ENCODE measurements around the gene CXCL14. TPM values are rescaled to one million over a fixed set of nuclear protein-coding genes. Genes with fewer than 3 reads are reported as not detected.

The CXCL14 gene
- total RNA-seq, 1 experiment from 2014 or later, result not detected

DNA sequence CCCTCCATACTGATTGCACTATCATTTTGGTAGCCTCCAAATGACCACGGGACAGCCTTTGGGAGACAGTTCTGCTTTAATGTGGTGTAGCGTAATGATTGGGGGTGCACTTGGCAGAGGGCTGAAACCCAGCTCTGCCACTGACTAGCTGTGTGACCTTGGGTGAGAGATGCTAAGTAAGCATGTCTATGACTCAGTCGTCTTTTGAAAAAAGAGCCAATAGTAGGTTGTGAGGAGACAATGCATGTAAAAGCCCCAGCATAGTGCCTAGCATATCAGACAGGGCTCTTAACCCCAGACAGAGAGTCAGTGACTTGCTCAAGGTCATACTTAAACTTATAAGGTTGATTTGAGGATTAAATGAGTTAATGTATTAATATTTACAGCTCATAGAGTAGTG lies 18.0 kb upstream of the CXCL14 start:
- DNase-seq (ENCODE audit: low read depth), result no peak

DNA sequence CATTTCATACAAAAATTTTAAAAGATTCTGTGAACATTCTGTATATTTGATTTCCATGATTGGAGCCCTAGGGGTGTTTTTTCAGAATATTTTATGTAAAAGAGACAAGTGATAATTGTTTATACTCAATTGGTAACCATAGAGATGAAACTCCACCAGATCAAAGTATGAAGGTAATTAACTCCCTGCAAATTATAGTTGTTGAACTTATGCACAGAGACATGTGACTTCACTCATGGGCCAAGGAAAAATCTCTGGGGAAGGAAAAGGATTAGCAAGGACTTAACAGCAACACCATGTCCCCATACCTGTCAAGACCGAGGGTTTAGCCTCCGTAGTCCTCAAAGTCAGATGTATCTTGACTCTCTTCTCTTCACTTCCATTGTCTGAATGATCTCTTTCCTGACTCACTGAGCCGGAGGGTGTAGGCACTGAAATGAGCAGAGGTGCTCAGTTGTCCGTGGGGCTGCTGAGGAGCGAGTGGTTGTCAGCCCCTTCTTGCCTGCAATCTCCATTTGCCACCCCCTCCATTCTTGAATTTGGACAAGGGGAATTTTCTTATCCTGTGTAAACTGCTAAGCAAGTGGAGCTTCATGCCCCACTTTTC lies 17.5 kb upstream of the CXCL14 start:
- DNase-seq (ENCODE audit: low read depth), result no peak

DNA sequence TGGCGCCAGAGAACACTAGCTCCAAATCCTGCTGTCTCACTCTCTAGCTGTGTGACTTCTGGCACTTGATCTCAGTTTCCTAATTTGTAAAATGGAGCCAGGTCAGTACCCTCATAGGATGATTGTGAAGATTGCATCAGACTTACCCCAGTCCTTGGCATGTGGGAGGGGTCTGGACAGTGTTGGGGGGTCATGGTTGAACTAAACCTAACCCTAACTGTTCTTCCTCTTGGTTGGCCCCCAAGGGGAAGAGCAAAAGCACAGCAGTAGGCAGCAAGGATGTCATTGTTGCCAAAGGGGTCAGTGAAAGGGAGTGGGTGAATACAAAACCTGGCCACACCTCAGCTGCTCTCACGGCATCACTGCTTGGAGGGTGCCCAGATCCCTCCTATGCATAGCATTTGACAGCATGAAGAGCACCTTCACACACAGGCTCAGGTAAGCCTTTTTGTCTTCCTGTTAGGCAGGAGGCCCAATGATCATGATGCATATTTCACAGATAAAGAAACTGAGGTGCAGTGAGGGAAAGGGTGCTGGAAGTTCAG lies 15.7 kb upstream of the CXCL14 start:
- no peak for DNase-seq (ENCODE audit: low read depth)

DNA sequence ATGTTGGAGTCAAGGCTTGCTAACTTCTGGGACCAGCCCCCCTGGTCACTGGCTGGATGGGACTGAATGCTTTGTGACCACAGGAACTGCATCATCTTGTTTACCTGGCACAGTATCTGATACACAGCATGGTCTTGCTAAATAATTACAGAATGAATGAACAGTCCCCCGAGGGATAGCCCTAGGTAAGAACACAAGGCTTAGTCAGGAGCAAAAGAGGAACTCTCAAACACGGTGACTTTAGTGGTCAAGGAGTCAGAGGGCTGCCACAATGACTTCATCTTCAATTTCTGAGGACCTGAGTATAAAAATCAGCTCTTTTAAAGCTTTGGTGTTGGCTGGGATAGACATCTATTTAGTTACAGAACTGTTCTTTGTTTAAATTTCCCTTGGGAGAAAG lies 15.1 kb upstream of the CXCL14 start:
- DNase-seq (ENCODE audit: low read depth), result no peak

GRCh38 chr5:135593141-135593540 lies 14.3 kb upstream of the CXCL14 start:
- no peak for DNase-seq (ENCODE audit: low read depth)

GRCh38 chr5:135592312-135593045 lies 13.7 kb upstream of the CXCL14 start:
- DNase-seq (ENCODE audit: low read depth), result no peak

GRCh38 chr5:135591277-135591676 lies 12.5 kb upstream of the CXCL14 start:
- no peak for DNase-seq (ENCODE audit: low read depth)

DNA sequence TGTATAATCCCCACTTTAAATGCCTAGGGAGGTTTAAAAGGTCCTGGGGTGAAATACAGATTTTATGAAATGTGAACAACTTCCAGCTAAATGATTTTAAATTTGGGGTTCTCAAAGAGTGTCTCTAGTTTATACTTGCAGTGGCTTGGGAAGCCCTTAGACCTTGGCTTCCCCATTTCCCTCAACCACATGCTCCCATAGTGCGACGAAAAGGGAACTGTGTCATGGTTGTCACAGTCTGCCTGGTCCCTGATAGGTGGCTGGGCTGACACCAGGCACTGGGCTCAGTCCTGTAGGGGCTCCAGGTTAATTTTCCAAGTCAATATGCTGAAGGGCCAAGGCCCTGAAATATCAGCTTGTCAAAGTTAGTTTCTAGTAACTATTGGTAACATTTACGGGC lies 10.4 kb upstream of the CXCL14 start:
- DNase-seq (ENCODE audit: low read depth), result no peak

DNA sequence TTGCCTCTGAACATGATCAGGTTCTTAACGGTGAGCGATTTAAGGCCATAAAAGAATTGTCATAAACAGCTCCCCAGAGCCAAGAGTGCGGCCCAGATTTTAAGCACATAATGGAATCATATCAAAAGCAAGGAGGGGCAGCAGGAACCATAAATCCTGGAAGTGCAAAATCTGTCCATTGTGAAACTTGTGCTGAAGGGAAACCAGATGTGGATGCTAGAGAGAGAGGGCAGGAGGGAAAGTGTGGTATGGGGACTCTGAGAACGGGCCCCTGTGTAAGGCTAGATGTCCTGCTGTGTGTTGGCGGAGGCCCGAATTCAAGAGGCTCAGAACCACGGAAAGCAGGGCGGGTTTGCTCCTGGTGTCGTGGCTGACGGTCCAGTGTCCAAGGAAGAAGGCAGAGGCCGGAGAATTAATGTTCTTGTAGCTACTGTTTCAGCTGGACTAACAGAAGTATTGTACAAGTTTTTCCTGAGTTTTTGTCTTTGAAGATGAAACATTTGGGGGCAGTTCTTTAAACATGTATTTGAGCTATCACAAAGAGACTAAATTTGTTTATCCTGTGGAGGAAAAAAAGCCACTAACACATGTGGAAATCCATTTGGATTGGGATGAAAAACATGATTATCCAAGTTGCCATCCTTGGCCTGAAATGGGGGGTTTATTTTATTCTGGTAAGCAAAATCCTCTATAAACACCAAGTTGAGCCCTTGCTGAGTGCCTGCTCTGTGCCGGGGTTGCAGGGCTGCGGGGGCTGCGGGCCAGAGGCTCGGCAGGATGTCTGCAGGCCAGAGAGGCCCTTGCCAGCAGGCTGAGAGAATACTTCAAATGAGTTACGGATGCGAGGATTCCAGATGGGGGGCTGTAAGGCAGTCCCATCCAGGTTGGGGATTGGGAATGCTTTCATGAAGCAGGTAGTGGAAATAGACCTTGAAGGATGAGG lies 9.2 kb upstream of the CXCL14 start:
- DNase-seq (ENCODE audit: low read depth), result no peak

DNA sequence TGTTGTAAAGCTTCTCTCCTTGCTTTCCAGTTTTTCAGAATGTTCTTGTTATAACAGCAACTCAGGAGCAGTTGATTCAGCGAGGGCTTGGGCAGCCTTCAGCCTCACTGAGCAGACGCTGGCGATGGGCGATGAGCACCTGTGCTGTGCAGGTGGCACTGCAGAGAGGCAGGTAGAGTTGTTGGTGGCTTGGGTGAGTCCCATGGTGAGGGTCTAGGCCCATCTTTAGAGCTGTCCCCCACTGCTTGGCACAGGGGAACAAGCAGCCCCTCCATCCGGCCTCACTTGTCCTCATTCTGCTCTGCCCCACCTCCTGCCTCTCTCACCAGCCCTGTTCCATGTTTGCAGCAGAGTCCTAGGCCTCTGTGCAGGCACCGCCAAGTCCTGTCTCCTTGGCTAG lies 6.1 kb upstream of the CXCL14 start:
- DNase-seq (ENCODE audit: low read depth), result no peak

- no peak for DNase-seq (ENCODE audit: low read depth)
Observed at GRCh38 chr5:135584276-135584675, 5.5 kb upstream of the CXCL14 start.

DNA sequence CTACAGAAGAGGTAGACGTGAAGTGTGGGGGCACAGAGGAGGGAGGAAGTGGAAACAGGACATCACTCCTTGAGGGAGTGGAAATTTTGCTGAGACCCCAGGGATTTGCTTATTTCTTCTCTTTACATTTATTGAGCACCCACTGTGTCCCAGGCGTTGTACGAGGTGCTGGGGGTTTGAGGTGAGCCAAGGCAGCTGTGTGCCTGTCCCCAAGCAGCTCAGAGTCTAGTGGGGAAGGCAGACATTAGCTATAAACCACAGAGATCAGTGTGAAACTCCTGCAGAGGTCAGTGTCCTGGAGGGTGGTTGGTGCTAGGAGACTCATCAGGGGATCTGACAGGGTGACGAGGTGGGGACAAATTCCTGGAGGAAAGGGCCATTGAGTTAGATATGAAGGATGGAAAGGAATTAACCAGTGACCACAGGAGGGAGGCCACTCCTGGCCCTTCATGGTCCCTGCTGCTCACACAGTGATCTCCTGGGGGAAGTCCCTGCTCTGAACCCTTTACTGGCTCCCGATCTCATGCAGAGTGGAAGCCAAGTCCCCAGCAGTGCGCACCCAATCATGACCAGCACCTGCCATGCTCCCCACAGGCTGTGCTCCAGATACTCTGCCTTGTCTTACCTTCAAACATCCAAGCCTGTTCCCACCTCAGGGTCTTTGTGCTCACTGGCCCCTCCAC lies 3.4 kb upstream of the CXCL14 start:
- no peak for DNase-seq (ENCODE audit: low read depth)

DNA sequence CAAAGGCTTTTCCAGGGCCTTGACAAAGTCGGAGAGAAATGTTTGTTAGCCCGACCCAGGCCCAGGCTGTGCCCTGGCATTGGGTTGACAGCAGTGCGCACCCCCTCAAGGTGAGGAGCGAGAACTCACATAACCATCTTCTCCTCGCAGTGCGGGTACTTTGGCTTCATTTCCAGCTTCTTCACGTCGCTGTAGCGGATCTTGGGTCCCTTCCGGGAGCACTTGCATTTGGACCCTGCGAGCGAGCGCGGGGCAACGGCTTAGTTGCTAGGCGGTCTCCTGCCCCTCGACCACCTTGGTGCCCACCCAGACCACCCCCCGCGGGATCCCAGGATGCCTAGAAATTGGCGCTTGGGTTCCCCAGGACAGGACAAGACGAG lies 496 bp downstream of the CXCL14 start:
- no peak for DNase-seq (ENCODE audit: low read depth)

GRCh38 chr5:135577421-135577820 lies 1.4 kb downstream of the CXCL14 start:
- DNase-seq (ENCODE audit: low read depth), result no peak

DNA sequence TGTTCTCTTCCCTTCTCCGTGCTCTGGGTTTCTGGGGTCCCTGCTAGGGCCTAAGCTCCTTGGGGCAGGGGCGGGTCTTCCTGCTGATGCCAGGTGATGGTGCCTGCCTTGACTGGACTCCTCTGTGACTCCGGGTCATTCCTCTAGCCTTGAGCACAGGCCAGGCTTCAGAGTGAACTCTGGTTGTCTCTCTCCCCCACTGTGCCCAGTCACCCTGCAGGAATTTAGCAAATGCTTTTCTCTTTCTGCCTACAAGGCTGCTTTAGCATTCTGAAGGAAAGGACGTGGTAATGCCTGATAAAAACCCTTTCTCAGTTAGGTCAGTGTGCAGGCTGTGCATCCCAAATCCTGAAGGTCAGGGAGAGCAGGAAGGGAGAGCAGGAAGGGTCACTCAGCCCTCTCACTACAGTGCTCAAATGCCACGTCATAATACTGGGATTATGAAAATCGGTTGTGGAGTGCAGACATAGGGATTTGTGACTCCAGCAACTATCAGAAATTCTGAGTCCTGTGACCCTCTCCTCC lies 2.7 kb downstream of the CXCL14 start:
- DNase-seq (ENCODE audit: low read depth), result no peak

DNA sequence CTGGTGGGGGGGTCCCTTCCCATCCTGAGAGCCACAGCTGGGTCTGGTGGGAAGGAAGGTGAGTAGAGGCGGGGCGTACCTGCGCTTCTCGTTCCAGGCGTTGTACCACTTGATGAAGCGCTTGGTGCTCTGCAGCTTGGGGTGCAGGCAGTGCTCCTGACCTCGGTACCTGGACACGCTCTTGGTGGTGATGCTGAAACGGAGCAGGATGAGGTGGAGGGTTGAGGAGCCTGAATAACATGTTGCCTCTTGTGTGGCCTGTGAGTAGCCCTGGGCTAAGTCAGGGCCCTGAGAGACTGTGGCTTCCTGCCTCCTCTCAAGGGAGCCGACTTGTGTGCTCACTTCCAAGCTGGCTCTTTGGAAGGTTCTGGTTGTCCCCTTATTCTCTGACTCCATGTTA lies 4.3 kb downstream of the CXCL14 start:
- DNase-seq (ENCODE audit: low read depth), result no peak

- no peak for DNase-seq (ENCODE audit: low read depth)
Observed at GRCh38 chr5:135571902-135572301, 6.9 kb downstream of the CXCL14 start.

GRCh38 chr5:135571066-135571609 lies 7.7 kb downstream of the CXCL14 start:
- DNase-seq (ENCODE audit: low read depth), result no peak

- no peak for DNase-seq (ENCODE audit: low read depth)
Observed at GRCh38 chr5:135570453-135570764, 8.4 kb downstream of the CXCL14 start.

DNA sequence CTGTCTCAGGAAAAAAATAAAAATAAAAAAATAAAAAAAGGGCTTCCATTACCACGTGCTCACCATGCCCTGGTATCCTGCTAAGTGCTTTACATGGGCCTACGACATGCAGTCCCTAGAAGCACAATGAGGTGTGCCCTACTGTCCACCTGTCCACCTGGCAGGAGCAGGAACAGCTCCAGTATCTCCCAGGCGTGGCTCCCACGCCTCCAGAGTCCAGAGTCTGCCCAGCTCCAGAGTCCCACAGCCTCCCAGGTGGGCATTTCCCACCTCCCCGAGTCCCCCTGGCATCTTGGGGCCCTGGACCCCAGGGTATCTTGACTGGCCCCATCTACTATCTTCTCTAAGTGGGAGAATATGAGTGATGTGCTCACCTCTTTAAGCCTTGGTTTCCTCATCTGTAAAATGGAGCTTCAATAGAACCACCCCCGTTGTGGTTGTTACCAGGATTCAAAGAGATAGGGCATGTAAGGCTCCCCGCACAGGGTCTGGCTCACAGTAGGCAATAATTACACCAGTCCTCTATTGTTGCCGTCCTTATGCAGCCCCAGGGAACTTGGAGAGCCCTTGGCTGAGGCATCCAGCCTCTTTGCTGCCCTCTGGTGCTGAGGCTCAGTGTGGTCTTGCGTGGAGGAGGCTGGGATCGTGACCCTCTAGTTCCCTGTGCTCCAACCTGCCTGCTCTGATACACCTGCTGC lies 8.9 kb downstream of the CXCL14 start:
- DNase-seq (ENCODE audit: low read depth), result no peak

- DNase-seq (ENCODE audit: low read depth), result no peak
Observed at GRCh38 chr5:135568923-135569360, 9.8 kb downstream of the CXCL14 start.

Measured in LHCN-M2 (cell line).